IPS-20b (cell line): ENCODE measurements around the gene ZBTB24.
A peak's percentile ranks its signal among the peaks of the same experiment; 100 is the strongest.

Experiments used
- H3K27ac ChIP-seq: one replicate; pipeline ENCODE4 v1.5.1; 2013; ENCODE audit warnings: low read length
- H3K27me3 ChIP-seq: 2 replicates; pipeline ENCODE4 v1.6.1; 2013; ENCODE audit warnings: mild to moderate bottlenecking, low read length, inconsistent platforms; ENCODE audit not compliant: insufficient read depth
- H3K36me3 ChIP-seq: 2 replicates; pipeline ENCODE4 v1.6.1; 2013; ENCODE audit warnings: low read depth, mild to moderate bottlenecking, inconsistent platforms, low read length, moderate library complexity; ENCODE audit not compliant: insufficient read depth
- H3K4me1 ChIP-seq: 2 replicates; pipeline ENCODE4 v1.6.1; 2013; ENCODE audit warnings: mild to moderate bottlenecking, control low read depth, inconsistent platforms, low read length, moderate library complexity; ENCODE audit not compliant: insufficient read depth
- H3K4me3 ChIP-seq: 2 replicates; pipeline ENCODE4 v1.5.1; 2013; ENCODE audit warnings: mild to moderate bottlenecking, low read length, inconsistent platforms
- H3K9ac ChIP-seq: 2 replicates; pipeline ENCODE4 v1.6.1; 2013; ENCODE audit warnings: low read depth, mild to moderate bottlenecking, inconsistent platforms, low read length, moderate library complexity
- H3K9me3 ChIP-seq: 2 replicates; pipeline ENCODE4 v1.6.1; 2013; ENCODE audit warnings: mild to moderate bottlenecking, low read depth, low read length, inconsistent platforms; ENCODE audit not compliant: insufficient read depth

ZBTB24 gene

GRCh38 chr6:109454496-109455436 lies 28.3 kb downstream of the ZBTB24 start:
- Histone ChIP-seq H3K36me3 (peaks cover 29% of the 10 kb centered on the region), H3K9me3 (no peaks in the 10 kb centered on the region), H3K9ac (peak overlapping the region; percentile 76; the same call in 1 of the 2 replicates), H3K27me3 (peaks cover 14% of the 10 kb centered on the region; the same call in 1 of the 2 replicates), H3K4me1 (peaks cover 27% of the 10 kb centered on the region; the same call in 1 of the 2 replicates), H3K4me3 (peak overlapping the region; percentile 89), H3K27ac (no peak overlapping the region)

- Histone ChIP-seq H3K27me3 (peaks cover 14% of the 10 kb centered on the region; the same call in 1 of the 2 replicates), H3K4me3 (peak overlapping the region; percentile 89; the same call in 1 of the 2 replicates), H3K9ac (peak overlapping the region; percentile 76; the same call in 1 of the 2 replicates), H3K27ac (no peak overlapping the region), H3K36me3 (peaks cover 29% of the 10 kb centered on the region), H3K9me3 (no peaks in the 10 kb centered on the region), H3K4me1 (peaks cover 24% of the 10 kb centered on the region; the same call in 1 of the 2 replicates)
These were observed 29.2 kb downstream of the ZBTB24 start for GRCh38 chr6:109453594-109454495.

- peaks cover 23% of the 10 kb centered on the region; the same call in 1 of the 2 replicates for H3K4me1 ChIP-seq
- H3K36me3 ChIP-seq, result peaks cover 34% of the 10 kb centered on the region
- H3K4me3 ChIP-seq, result no peak overlapping the region
- H3K27me3 ChIP-seq, result peaks cover 14% of the 10 kb centered on the region; the same call in 1 of the 2 replicates
- H3K9ac ChIP-seq, result no peak overlapping the region
- no peaks in the 10 kb centered on the region for H3K9me3 ChIP-seq
- H3K27ac ChIP-seq, result no peak overlapping the region
These were observed 29.9 kb downstream of the ZBTB24 start for GRCh38 chr6:109453156-109453555.

DNA sequence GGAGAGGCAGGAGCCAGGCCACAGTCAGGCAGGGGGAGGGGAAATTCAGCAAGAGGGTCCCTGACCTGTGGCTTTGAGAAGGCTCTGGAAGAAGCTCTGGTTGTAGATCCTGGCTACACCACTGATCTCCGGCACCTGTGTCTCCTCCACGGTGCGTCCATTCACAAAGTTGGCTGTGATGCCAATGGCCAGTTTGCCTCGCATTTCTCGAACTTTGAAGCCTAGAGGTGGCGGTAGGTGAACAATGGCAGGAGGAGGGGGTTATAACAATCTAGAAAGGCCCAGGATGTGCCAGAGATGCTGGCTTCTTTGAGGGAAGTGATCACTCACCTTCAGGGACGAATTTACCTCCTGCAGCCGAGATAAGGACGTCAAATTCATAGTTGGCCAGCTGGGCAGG lies 30.8 kb downstream of the ZBTB24 start:
- Histone ChIP-seq H3K4me3 (no peak overlapping the region), H3K27me3 (peaks cover 14% of the 10 kb centered on the region; the same call in 1 of the 2 replicates), H3K4me1 (peaks cover 14% of the 10 kb centered on the region; the same call in 1 of the 2 replicates), H3K36me3 (peaks cover 34% of the 10 kb centered on the region), H3K9ac (no peak overlapping the region), H3K9me3 (no peaks in the 10 kb centered on the region), H3K27ac (no peak overlapping the region)

- Histone ChIP-seq H3K36me3 (peaks cover 34% of the 10 kb centered on the region), H3K27me3 (peaks cover 6% of the 10 kb centered on the region; the same call in 1 of the 2 replicates), H3K4me3 (no peak overlapping the region), H3K4me1 (peaks cover 8% of the 10 kb centered on the region; the same call in 1 of the 2 replicates), H3K9me3 (no peaks in the 10 kb centered on the region), H3K9ac (no peak overlapping the region), H3K27ac (no peak overlapping the region)
These were observed 31.6 kb downstream of the ZBTB24 start for GRCh38 chr6:109451376-109451775.

- no peaks in the 10 kb centered on the region for H3K9me3 ChIP-seq
These were observed 32.2 kb downstream of the ZBTB24 start for GRCh38 chr6:109450801-109451200.

DNA sequence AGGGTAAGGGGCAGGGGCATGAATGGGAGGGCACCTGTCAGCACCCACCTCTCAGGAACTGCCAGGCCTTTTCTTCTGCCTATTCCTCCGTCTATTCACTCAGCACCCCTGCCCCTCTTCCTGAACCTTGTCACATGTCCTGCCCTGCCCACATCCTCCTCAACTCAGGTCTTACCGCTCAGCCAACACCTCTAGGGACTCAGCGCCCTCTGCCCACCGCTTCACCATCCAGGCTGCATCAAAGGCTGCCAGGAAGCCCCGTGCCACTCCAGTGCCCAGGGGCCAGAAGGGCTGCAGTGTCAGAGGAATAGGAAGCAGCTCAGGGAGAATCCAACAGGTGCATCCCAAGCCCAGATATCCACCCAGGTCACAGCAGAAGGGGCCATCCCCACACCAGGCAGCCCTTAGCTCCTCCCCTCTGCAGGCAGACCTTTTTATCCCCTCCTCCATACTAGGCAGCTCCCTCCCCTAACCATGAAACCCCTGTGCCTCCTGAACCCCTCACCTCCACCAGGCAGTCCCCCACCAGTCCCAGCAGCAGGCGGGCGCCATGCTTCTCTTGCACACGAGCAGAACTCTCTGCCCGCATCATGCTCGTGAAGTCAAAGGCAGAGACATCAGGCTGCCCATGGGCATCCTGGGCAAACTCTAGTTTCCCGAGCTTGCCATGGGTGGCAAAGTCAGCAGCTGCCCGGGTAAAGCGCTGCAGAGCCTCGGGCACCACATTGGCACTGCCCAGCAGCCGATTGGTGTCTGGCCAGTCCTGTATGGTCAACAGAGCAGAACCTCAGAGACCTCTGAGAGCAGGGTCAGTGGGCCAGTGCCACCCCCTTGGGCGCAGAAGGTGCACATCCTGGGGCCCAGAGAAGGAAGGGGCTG lies 33.0 kb downstream of the ZBTB24 start:
- Histone ChIP-seq H3K27me3 (peaks cover 6% of the 10 kb centered on the region; the same call in 1 of the 2 replicates), H3K27ac (no peak overlapping the region), H3K36me3 (peaks cover 44% of the 10 kb centered on the region), H3K9ac (no peak overlapping the region), H3K4me3 (no peak overlapping the region), H3K4me1 (peaks cover 7% of the 10 kb centered on the region; the same call in 1 of the 2 replicates), H3K9me3 (no peaks in the 10 kb centered on the region)

More at GRCh38 chr6:109450801-109451200, 32.2 kb downstream of the ZBTB24 start:
- Histone ChIP-seq H3K27ac (no peak overlapping the region), H3K4me1 (peaks cover 7% of the 10 kb centered on the region; the same call in 1 of the 2 replicates), H3K9ac (no peak overlapping the region), H3K27me3 (peaks cover 6% of the 10 kb centered on the region; the same call in 1 of the 2 replicates), H3K36me3 (peaks cover 36% of the 10 kb centered on the region), H3K4me3 (no peak overlapping the region)

DNA sequence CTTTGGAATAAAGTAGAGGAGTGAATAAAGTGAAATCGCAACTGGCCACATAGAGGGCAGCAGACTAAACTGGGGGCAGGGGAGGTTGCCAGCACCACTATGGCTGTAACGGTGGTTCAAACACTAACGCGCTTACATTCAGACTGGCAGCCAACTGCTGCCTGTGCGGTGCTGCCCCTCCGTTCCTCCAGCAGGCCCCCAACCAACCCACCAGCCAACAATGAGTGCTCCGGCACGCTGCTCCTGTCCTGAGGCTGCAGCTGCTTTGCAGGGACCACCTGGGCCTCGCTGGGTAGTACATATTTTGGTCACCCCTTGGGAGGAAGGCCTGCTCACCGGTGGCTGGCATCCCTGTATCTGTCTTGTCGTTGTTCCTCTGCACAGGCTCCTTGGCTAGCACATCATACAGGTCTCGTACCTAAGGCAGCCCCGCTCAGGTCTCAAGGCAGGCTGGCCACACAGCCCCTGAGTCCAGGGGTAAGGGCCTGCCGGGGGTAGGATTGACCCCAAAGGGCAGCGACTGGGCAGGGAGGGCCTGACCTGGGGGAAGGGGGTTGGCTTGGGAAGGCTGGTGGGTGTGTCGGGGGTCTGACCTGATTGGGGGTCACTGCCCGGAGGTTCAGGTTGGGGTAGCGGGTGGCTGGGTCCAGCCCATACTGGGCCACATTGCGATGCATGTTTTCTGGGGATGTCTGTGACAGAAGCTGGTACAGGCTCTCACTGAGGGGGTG lies 33.8 kb downstream of the ZBTB24 start:
- Histone ChIP-seq H3K27me3 (peaks cover under 1% of the 10 kb centered on the region; the same call in 1 of the 2 replicates), H3K27ac (no peak overlapping the region), H3K4me3 (no peak overlapping the region), H3K9me3 (no peaks in the 10 kb centered on the region), H3K36me3 (peaks cover 52% of the 10 kb centered on the region), H3K4me1 (peaks cover 3% of the 10 kb centered on the region; the same call in 1 of the 2 replicates), H3K9ac (no peak overlapping the region)

- H3K4me1 ChIP-seq, result no peaks in the 10 kb centered on the region
- H3K9ac ChIP-seq, result no peak overlapping the region
- peaks cover 57% of the 10 kb centered on the region for H3K36me3 ChIP-seq
- H3K4me3 ChIP-seq, result no peak overlapping the region
- no peak overlapping the region for H3K27ac ChIP-seq
- no peaks in the 10 kb centered on the region for H3K9me3 ChIP-seq
- no peaks in the 10 kb centered on the region for H3K27me3 ChIP-seq
These were observed 34.4 kb downstream of the ZBTB24 start for GRCh38 chr6:109448615-109449014.

GRCh38 chr6:109447878-109448555 lies 35.0 kb downstream of the ZBTB24 start:
- Histone ChIP-seq H3K4me3 (no peak overlapping the region), H3K9ac (no peak overlapping the region), H3K4me1 (no peaks in the 10 kb centered on the region), H3K36me3 (peaks cover 57% of the 10 kb centered on the region), H3K9me3 (no peaks in the 10 kb centered on the region), H3K27me3 (no peaks in the 10 kb centered on the region), H3K27ac (no peak overlapping the region)
